AG04450 (cell line): ENCODE measurements around the gene CBY3. TPM values are rescaled to one million over a fixed set of nuclear protein-coding genes. Genes with fewer than 3 reads are reported as not detected.
"Not testable (repeated sequence)": the region's sequence is repeated elsewhere in the genome, so short reads cannot be mapped to it uniquely, and the experiment has no call there.

ENCODE experiments used
- CTCF ChIA-PET: fragments of 300-600, 350-600 bp; formaldehyde crosslinking; extraction: SDS; loops from one replicate; lab custom pipeline; 2022; ENCODE audit warnings: antibody characterized with exemption, inconsistent platforms; lab: Charles Lee
- POLR2A ChIA-PET: fragments of 350-600 bp; formaldehyde crosslinking; extraction: SDS; loops from one replicate; lab custom pipeline; 2021; ENCODE audit warnings: antibody characterized with exemption, inconsistent platforms; lab: Yijun Ruan, JAX
- DNase-seq: peaks from one replicate; pipeline ENCODE4 v3.0.0-alpha.2; 2011; ENCODE audit warnings: low read depth, low spot score
- H3K27ac ChIP-seq: one replicate; pipeline ENCODE4 v1.5.1; 2012; ENCODE audit warnings: low read depth, low read length, control low read depth
- H3K27me3 ChIP-seq: one replicate; pipeline ENCODE4 v1.6.0; 2012; ENCODE audit warnings: low read length; ENCODE audit not compliant: control insufficient read depth, insufficient read depth
- H3K4me3 ChIP-seq: 2 replicates; pipeline ENCODE4 v1.5.1; 2011; ENCODE audit warnings: mild to moderate bottlenecking, low read depth, low read length, control low read depth
- H3K9me3 ChIP-seq: 2 replicates; pipeline ENCODE4 v1.5.1; 2012; ENCODE audit warnings: low read length; ENCODE audit not compliant: control insufficient read depth, insufficient read depth
- CTCF ChIP-seq: IDR thresholded peaks from 2 replicates; pipeline ENCODE4 v1.5.1; 2011; ENCODE audit warnings: low read depth, low read length, control low read depth, inconsistent platforms
- polyA plus RNA-seq: library from polyadenylated mRNA; depleted of rRNA; stranded (reverse); fragments of >200 nt; gene quantifications from 2 replicates; pipeline ENCODE4 v1.2.3, GENCODE V29; 2011

CBY3 gene
- polyA plus RNA-seq, 1 experiment, result not detected

GRCh38 chr5:179650245-179650644, 30.6 kb downstream of the CBY3 start:
- H3K4me3 ChIP-seq, DNase-seq, CTCF ChIA-PET, H3K9me3 ChIP-seq, H3K27ac ChIP-seq, POLR2A ChIA-PET: not testable (repeated sequence)
- peaks cover 11% of the 10 kb centered on the region for H3K27me3 ChIP-seq

- H3K4me3 ChIP-seq, H3K9me3 ChIP-seq, H3K27ac ChIP-seq, DNase-seq: not testable (repeated sequence)
- H3K27me3 ChIP-seq, result peaks cover 16% of the 10 kb centered on the region
- POLR2A ChIA-PET, result interaction anchor here (0.6 to 0.7 kb wide), 2 partner anchors 17 to 63 kb away, joined by 3 to 4 read pairs; no protein-coding TSS in a partner anchor
- CTCF ChIA-PET, result interaction anchor here (0.7 kb wide), 1 partner anchor 110 kb away, joined by 3 read pairs; no protein-coding TSS in a partner anchor
These were observed 31.6 kb downstream of the CBY3 start for GRCh38 chr5:179649166-179649703.

GRCh38 chr5:179648410-179648809, 32.4 kb downstream of the CBY3 start:
- Histone ChIP-seq H3K27me3 (peaks cover 18% of the 10 kb centered on the region), H3K27ac (no peak overlapping the region), H3K9me3 (no peaks in the 10 kb centered on the region; the same call in 1 of the 2 replicates), H3K4me3 (no peak overlapping the region)
- CTCF ChIA-PET, result no interaction called here
- TF ChIP-seq CTCF, result no peak
- POLR2A ChIA-PET, result no interaction called here
- no peak for DNase-seq

- H3K9me3 ChIP-seq, CTCF ChIA-PET, POLR2A ChIA-PET, H3K27ac ChIP-seq, H3K4me3 ChIP-seq, DNase-seq: not testable (repeated sequence)
- H3K27me3 ChIP-seq, result peaks cover 15% of the 10 kb centered on the region
These were observed 36.1 kb downstream of the CBY3 start for GRCh38 chr5:179644766-179645165.

- CTCF ChIA-PET, DNase-seq: not testable (repeated sequence)
These were observed 37.5 kb downstream of the CBY3 start for GRCh38 chr5:179643141-179643920.

GRCh38 chr5:179642626-179643025, 38.2 kb downstream of the CBY3 start:
- DNase-seq, POLR2A ChIA-PET, H3K9me3 ChIP-seq, CTCF ChIA-PET, H3K4me3 ChIP-seq, H3K27me3 ChIP-seq, H3K27ac ChIP-seq: not testable (repeated sequence)

More at GRCh38 chr5:179643141-179643920, 37.5 kb downstream of the CBY3 start:
- H3K4me3 ChIP-seq, POLR2A ChIA-PET, H3K9me3 ChIP-seq, H3K27ac ChIP-seq: not testable (repeated sequence)
- peaks cover 12% of the 10 kb centered on the region for H3K27me3 ChIP-seq

- CTCF ChIA-PET, DNase-seq, H3K9me3 ChIP-seq, H3K4me3 ChIP-seq, H3K27me3 ChIP-seq, POLR2A ChIA-PET, H3K27ac ChIP-seq: not testable (repeated sequence)
These were observed 39.1 kb downstream of the CBY3 start for GRCh38 chr5:179641745-179642144.

- not testable (repeated sequence) for H3K4me3 ChIP-seq, H3K27me3 ChIP-seq, DNase-seq, H3K9me3 ChIP-seq, H3K27ac ChIP-seq
- ChIA-PET POLR2A (interaction anchor here (1.4 kb wide), 1 partner anchor 16 kb away, joined by 4 read pairs; the partner anchor contains the start of gene HNRNPH1), CTCF (interaction anchor here (0.5 to 1.5 kb wide), 2 partner anchors 10 to 29 kb away, joined by 3 read pairs; no protein-coding TSS in a partner anchor)
These were observed 41.5 kb downstream of the CBY3 start for GRCh38 chr5:179639296-179639695.

- H3K4me3 ChIP-seq, POLR2A ChIA-PET, H3K27ac ChIP-seq, DNase-seq, CTCF ChIA-PET, H3K27me3 ChIP-seq, H3K9me3 ChIP-seq: not testable (repeated sequence)
These were observed 46.3 kb downstream of the CBY3 start for GRCh38 chr5:179634370-179635172.
